Prostate gland (tissue), 2 donors: ENCODE data around the gene TP63.

Source experiments
- POLR2A ChIP-seq: fragments of 450-650 bp; IDR thresholded peaks from one replicate; pipeline ENCODE4 v1.6.1; 2016; ENCODE audit warnings: antibody characterized with exemption, mild to moderate bottlenecking
- POLR2AphosphoS5 ChIP-seq: sonication (generic); formaldehyde crosslinking; IDR thresholded peaks from one replicate; pipeline ENCODE4 v1.6.1; 2017; ENCODE audit warnings: antibody characterized with exemption
- TF ChIP-seq, protein P1 (sequence below), 4 experiments: fragments of 200-600 bp in 2 of 4; fragments of 450-650 bp in 2 of 4; sonication (generic) in 2 of 4; IDR thresholded peaks; 1 replicate in 3 of 4; 2 replicates in 1 of 4; pipeline ENCODE4 v1.5.1; 2016 to 2019; ENCODE audit warnings: antibody characterized with exemption in 4 of 4, mild to moderate bottlenecking in 2 of 4, moderate library complexity in 2 of 4

DNA sequence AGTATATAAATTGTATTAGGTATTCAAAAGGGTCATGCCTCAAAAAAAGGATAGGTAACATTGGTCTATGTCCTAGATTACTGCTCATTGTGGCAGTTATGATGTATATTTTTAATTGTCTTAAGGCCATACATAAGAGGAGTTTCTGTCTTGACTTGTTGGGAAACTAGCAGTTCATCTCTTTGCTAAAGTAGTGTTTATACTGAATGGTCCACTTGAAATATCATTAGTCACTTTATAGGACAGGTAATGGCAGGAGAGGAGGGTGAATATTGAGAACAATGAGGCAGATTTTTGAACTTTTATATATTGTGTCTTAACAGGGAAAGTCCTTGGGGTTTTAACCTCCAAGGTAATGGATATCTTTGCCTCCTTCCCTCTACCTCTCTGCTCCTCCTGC, 58.4 kb downstream of the TP63 start:
- TF ChIP-seq, protein P1, sequence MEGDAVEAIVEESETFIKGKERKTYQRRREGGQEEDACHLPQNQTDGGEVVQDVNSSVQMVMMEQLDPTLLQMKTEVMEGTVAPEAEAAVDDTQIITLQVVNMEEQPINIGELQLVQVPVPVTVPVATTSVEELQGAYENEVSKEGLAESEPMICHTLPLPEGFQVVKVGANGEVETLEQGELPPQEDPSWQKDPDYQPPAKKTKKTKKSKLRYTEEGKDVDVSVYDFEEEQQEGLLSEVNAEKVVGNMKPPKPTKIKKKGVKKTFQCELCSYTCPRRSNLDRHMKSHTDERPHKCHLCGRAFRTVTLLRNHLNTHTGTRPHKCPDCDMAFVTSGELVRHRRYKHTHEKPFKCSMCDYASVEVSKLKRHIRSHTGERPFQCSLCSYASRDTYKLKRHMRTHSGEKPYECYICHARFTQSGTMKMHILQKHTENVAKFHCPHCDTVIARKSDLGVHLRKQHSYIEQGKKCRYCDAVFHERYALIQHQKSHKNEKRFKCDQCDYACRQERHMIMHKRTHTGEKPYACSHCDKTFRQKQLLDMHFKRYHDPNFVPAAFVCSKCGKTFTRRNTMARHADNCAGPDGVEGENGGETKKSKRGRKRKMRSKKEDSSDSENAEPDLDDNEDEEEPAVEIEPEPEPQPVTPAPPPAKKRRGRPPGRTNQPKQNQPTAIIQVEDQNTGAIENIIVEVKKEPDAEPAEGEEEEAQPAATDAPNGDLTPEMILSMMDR (IDR thresholded peaks at IDR 0.05) = no peak
- TF ChIP-seq POLR2A = no peak
- TF ChIP-seq POLR2AphosphoS5 = no peak
